Glomerular endothelial cell (primary cell): ENCODE measurements around the gene SUSD1. TPM values are rescaled to one million over a fixed set of nuclear protein-coding genes. Genes with fewer than 3 reads are reported as not detected.
A peak's percentile ranks its signal among the peaks of the same experiment; 100 is the strongest.
"Not testable (repeated sequence)": the region's sequence is repeated elsewhere in the genome, so short reads cannot be mapped to it uniquely, and the experiment has no call there.

Source experiments
- DNase-seq: peaks from one replicate; pipeline ENCODE4 v3.0.0-alpha.2; 2011; ENCODE audit warnings: low read depth, low spot score; ENCODE audit errors: extremely low read depth
- total RNA-seq: library from RNA; depleted of rRNA; stranded (reverse); fragments of >200 nt; gene quantifications from 2 replicates; pipeline ENCODE4 v1.2.3, GENCODE V29; 2015

SUSD1 gene
- total RNA-seq, 1 donor from 2014 or later: 53.7 TPM

DNA sequence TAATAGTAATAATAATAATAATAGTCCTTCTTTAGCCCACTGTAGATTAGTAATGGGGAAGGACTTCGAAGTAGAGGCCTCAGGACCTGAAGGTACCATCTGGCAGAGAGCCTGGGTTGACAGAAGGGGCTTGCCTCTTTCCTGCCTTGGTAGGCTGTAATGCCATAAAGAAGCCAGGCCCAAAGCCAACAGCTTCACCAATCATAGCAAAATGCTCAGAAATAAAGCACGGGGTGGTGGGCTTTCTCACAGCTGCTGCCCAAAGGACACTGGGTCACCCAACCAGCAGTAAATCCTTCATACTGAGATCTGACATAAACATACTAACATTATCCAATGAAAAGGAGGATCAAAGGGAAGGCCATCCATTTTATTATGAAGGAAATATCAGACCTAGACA, 70.7 kb downstream of the SUSD1 start:
- DNase-seq: no peak

DNA sequence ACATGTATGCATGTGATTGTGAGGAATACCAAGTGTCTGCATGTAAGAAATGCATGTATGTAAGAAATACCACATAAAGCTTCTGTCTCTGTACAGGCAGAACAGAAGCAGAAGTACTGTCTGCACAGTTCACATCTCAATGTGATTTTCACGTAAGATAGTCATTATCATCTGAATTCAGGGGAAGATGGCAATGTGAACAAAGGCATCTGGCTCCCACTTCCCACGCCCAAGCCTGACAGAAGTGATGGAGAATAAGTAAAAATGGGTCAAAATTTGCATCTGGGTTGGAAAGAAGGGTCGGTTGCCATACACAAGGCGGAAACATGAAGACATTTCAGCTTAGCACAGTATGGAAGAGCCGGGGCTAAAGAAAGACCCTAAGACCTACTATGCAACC, 71.7 kb downstream of the SUSD1 start:
- no peak for DNase-seq

DNA sequence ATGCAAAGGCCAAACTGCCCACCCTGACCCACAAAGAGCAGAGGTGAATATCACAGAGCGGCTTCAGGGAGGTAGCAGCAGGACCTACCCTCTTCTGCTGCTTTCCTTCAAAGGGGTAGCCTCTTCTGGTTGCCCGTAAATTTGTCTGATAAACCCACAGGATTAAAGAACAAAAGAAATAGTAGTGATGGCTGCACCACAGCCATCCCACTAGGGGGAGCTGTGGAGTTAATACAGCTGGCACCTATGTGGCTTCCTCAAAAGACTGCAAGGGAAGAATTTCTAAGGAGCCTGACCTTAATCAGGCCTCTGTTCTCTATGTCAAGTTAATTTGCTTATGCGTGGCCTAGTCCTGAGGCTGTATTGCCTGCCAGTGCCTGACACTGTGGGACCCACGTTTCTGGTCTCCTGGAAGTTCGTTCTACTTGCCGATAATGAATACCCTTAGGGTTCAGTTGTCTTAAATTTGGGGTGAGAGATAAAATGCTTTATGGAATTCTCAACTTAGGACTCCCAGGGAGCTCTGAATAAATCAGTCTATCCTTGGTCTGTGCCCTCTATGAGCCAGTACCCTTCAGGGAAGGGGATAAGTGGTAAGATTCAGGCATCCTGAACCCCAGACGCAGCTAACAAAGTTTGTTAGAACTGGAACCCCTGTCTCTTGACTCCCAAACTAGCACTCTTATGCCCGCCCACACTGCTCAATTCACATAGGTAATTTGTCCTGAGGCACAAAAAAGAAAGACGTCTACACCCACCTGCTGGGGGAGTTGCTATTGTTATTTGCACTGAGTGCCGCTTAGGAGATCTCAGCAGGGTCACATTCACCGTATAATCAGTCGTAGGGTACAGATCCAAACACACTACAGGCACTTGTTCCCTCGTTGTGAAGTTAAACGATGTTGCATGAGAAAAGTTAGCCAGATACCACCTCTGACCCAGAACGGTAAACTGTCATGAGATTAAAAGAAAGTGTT, 77.1 kb downstream of the SUSD1 start:
- DNase-seq: no peak

DNA sequence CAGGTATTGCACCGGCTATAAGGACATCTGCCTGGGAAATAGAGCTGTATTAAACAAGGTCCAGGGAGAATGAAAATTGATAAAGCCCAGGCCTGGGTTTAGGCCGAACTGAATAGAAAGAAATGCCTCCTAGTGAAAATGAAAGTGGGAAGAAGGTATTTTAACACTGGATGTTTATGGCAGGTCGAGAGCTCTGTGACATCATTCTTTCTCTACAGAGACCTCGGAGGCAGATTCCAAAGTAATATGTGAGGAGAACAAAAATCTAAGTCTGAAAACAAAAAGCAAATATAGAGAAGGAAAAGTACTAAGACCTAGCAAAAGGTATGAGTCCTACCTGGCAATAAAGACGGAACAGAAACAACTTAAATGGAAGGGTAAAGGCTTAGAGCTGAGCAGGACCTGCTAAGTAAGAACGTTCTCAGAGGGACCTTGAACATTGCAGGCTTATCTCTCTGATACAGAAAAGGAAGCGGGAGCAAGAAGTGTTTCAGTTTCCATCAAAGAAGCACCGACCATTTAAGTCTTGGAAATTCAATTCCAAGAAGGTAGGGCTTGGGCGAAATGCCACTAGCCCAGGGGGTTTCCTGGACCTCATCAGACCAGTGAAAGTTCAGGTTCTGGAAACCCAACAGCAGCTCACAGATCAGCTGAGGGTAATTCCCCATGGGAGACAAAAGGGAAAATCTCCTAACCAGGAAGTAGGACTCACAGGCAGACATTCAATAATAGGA, 80.0 kb downstream of the SUSD1 start:
- no peak for DNase-seq

DNA sequence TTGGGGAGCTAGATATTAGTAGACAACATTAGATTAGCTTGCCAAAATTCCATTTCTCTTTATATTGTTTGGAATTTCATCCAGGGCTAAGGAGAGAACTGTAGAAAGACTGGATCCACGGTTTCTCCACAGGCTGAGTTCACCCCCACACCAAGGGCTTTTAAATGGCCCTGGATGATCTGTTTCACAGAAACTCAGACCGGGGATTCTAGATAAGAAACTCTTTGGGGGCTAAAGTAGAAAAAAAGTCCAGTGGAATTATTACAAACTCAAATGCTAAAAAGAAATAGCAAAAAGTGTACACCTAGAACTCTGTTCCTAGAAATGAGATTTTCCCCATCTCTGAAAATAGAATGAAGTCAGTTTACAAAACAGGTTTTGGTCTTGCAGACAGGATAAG, 80.9 kb downstream of the SUSD1 start:
- no peak for DNase-seq

DNA sequence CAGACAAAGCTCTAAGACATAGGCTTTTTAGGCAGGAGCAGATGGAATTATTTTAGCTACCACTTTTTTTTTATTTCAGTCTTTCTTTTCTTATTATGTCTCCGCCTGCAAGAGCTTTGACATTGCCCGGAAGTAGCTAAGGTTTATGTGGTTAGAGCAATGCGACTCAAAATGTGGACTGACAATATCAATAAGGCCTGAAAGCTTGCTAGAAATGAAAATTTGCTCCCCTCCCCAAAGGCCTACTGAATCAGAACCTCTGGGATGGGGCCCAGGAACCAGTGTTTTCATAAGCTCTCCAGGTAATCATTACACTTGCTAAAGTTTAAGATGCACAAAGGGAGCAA, 81.3 kb downstream of the SUSD1 start:
- DNase-seq: no peak

DNA sequence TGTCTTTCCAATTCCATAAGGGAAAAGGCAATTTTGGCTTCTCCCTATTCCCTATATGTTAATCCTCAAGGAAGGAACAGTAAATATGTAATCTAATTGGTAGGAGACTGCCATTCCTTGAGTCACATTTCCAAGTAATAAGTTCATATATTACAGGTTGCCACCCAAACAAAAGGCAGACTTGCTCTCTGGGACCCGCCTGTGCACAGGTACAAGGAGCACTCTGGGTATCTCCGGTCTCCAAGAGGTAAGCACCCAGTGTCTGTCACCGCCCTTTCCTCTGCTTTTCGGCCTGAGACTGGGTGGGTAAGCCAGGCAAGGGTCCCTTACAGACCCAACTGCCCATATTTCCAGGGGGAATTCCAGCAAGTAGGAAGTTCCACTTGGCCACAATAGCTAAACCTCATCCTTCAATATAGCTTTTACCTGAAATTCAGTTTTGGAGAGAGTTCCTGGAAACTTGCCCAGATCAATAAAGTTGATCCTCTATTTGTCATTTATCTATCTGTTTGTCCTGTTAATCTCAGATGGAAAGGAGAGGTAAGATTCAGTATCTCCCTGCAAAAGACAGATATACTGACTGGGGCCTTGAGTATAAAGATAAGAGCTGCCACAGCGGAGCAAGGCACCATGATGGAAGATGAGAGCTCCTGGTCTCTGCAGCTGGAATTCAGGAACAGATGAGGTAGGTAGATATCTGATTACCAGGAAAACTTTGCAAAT, 81.8 kb downstream of the SUSD1 start:
- DNase-seq: no peak

DNA sequence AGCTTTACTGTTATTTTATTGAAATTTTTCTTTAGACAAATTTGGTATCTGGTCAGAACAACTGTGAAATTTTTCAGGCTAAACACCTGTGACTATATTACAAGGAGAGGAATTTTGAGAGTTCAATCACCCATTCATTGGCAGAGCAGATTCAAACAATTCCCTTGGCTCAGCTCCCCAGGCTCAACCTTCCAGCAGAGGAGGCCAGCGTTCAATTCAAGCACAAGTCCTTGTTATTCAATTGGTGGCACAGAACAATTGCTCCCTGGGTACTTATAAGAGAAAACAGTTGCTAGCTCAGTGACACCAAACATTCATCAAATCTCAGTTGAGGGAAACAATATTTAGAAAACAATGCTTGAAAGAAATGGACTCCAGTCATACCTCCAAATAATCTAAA, 83.3 kb downstream of the SUSD1 start:
- no peak for DNase-seq

DNA sequence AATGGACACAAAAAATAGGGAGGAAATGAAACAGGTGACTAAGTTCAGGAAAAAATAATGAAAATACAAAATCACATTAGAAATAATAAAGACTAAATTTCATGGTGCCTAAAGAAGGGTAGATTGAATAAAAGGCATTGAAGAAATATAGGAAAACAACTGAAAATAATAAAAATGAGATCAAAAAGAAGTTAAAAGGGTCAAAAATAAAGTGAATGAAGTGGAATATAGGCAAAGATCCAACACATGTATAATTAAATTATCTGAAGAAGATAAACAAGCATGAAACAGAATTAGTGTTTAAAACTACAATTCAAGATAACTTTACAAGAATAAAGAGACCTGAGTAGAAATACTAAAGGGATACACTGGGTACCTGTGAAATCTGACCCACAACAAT, 87.6 kb downstream of the SUSD1 start:
- DNase-seq: no peak

DNA sequence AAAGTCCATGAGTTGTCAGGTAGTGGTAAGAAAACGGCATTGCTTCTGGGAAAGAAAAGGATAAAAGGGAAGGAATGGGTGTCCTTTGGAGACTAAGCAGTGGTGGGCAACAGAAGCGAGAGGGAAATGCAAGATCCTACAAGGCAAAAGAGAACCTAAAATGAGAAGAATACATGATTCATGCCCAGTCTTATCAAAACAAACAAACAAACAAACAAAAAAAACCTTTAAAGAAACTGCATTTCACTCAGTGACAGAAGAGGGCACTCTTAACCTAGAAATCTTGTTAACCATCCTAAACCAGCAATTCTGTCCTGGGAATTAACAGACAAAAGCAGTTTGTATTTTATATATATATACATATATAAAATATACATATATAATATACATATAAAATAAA, 88.5 kb downstream of the SUSD1 start:
- no peak for DNase-seq

DNA sequence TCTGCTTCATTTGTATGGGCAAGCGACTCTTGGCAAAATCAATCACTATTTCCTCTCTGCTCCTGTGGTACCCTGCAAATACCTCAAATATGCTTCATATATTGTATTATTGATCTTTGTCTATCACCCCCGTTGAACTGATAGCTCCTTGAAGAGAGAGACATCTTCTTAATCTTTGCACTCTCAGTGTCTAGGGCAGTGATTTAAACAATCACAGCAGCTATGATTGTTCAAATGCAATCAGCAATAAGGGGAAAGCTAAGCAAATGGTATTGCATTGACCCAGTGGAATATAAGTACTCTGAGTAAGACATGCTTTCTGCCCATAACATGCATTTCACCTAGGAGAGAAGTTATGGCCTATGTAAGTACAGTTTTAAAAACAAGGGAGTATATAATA, 90.2 kb downstream of the SUSD1 start:
- DNase-seq: no peak

DNA sequence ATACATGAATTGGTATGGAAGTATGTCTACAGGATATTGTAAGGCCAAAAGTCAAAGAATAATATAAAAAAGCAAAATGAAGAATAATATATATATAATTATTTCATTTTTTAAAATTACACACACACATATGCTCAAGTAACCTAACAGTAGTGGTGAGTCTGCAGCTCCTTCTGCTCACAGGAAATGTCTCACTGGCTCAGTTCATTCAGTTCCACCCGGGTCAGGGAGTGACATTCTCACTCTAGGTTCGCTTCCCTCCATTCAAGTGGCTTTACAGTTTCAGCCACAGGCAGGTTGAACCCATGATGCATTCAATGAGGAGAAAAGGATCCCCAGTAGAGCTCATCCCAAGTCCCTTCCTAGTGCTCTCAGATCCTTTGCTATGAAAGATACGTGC, 90.8 kb downstream of the SUSD1 start:
- no peak for DNase-seq

DNA sequence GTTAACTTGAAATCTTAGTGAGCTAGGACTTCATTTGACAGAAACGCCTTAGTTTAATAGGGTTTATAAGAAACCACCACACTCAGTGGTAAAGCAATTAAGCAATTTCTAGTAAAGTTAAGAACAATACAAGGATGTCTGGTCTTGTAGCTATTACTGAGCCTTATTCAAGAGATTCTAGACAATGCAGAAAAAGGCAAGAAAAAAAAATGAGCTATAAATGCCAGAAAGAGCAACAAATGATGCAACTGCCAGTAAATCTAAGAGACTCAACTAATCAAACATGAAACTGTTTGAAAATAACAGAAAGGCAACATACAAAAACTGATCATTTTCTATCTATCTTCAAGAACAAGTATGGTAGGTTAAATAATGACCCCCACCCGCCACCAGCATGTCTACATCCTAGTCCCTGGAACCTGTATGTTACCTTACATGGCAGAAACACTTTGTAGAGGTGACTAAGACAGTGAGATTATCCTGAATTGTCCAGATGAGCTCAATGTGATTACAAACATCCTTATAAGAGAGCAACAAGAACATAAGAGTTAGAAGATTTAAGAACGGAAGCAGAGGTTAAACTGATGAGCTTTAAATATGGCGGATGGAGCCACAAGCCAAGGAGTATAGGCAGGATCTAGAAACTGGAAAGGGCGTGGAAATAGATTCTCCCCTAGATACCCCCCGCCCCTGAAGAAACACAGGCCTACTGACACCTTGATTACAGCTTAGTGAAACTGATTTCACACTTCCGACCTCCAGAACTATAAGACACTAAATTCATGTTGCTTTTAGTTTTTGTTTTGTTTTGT, 93.0 kb downstream of the SUSD1 start:
- no peak for DNase-seq

DNA sequence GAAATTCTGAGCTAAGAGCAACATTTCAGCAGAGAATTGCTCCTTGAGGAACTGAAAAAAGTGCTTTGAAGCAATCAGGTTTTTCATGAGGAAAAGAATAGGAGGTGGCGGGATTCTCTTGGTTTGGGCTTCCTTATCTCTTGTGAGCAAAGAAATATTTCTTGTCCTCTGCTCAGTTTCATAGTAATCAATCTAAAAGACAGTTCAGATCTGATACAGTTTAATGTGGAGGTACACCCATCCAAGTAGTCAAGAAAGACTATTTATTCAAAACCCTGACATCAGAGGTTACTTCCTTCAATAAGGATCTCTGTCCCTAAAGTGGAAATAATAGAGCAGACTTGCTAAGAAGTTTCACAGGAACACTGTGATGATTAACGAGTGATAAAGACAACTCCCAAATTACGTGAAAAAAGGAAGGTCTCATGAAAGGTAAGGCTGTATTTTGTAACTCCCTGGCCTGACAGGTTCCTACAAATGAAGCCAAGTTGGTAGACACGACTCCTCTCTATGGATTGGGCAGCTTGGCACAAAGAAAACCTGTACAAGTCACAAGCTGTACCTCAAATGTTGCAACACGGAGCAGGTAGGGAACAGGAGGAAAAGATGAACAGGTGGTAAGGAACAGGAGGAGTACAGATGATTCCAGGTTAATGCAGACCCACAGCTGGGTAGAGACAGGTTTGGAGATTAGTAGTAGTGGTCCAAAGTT, 94.1 kb downstream of the SUSD1 start:
- DNase-seq: no peak

DNA sequence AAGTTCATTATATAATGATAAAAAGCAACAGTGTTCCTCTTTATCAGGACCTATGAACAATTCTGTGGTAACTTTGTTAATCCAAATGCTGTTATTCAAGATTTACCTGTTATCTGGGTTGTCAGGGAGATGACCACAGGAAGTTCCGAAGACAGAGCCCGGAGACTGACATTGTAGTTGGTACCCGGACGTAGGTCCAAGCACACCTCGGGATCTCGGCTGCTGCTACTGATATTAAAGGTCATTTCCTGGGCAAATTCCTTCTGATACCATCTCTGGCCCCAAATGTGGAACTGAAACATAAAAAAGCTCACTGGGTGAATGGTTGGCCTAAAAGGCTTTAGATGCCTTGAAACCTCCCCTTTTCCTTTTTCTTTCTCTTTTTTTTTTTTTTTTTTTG, 96.7 kb downstream of the SUSD1 start:
- peak; percentile 62 for DNase-seq

DNA sequence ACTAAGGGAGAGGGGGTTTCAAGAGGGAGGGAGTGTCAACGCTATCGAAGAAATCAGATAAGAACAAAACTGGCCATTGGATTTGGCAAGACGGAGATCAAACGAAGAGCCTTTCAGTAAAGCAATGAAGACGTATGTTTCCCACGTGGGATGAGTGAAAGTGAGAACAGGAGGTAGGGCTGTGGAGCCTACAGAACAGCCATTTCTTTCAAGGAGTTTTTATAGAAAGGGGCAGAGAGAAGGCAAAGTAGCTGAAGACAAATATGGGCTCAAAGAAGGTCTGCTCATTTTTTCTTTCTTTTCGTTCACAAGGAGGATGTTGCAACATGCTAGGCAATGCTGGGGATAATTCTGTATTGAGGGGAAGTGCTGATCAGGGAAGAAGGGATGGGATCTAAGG, 98.3 kb downstream of the SUSD1 start:
- no peak for DNase-seq

DNA sequence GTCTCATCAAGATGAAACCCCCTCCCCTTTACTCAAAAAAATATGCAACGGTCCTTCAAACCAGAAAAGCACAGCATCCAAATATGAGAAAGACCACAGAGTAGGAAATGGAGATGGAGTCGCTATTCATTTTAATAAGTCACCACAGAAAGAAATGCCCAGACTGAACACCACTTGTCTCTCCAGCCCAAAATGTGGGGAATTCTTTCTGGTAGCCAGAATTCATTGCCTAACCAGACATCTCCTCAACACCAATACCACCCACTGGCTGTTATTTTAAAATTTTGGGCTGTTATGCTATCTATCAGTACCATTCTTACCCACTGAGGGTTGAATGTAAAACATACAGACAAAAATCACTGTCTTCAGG, 100.1 kb downstream of the SUSD1 start:
- no peak for DNase-seq

DNA sequence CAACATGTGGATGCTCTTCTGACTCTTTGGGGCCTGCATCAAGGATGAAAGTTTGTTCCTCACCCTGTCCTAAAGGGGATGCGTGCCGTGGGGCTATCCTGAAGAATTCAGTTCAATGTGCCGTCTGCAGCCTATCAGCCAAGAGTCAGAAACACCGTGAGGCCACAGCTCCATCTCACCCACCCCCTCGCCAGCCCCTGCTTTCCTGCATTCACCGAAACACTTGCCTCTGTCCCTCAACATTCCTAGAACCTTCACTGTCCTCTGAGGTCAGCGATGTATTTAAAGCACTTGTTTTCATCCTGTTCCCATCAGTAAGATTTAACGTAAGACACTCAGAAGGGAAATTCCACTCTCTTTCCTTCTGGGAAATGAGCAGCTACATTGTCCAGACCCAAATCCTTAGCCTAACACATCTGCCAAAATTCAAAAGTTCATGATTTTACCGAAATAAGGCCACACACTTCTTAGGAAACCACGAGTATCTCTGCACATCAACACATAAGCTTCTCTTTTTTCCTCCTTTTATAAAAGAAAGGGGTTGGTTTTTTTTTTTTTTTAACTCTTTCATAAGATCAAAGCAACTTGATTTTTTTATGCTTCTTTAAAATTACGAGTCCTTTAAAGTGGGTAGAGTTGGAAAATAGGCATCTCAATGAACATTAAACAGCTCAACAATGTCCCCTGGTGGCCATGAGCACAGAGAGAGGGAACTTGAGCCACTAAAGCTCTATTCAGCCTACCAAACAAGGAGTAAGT, 100.7 kb downstream of the SUSD1 start:
- peak; percentile 85 for DNase-seq

DNA sequence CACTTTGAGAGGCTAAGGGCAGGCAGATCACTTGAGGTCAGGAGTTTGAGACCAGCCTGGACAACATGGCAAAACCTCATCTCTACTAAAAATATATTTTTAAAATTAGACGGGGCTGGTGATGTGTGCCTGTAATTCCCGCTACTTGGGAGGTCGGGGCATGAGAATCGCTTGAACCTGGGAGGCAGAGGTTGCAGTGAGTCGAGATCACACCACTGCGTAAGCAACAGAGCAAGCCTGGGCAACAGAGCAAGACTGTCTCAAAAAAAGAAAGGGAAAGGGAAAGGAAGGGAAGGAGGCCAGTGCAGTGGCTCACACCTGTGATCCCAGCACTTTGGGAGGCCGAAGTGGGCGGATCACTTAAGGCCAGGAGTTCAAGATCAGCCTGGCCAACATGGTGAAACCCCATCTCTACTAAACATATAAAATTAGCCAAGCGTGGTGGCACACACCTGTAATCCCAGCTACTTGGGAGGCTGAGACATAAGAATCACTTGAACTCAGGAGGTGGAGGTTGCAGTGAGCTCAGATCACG, 101.4 kb downstream of the SUSD1 start:
- not testable (repeated sequence) for DNase-seq
